H1 (cell line): Measurements from ENCODE around the gene PROSER3. TPM values are rescaled to one million over a fixed set of nuclear protein-coding genes. Genes with fewer than 3 reads are reported as not detected.

ENCODE experiments used
- FOSL1 ChIP-seq: IDR thresholded peaks from 2 replicates; pipeline ENCODE4 v1.6.1; 2011; ENCODE audit warnings: mild to moderate bottlenecking, low read depth, low read length, moderate library complexity; ENCODE audit not compliant: insufficient read depth
- polyA plus RNA-seq, 7 experiments: library from polyadenylated mRNA; depleted of rRNA in 3 of 7; stranded (reverse) in 5 of 7; unstranded in 2 of 7; fragments of >200 nt in 5 of 7; fragments of 200-250 nt in 2 of 7; gene quantifications; 1 replicate in 5 of 7; 2 replicates in 1 of 7; 4 replicates in 1 of 7; pipeline versions ENCODE4 v1.2.1 to v1.2.3, GENCODE V29; 2011 to 2013; ENCODE audit warnings: missing spikeins in 2 of 7, mixed read lengths in 2 of 7
- total RNA-seq: library from RNA; stranded (reverse); fragmentation: NEBNext Ultra II Directional; extraction: Animal tissue kit (Norgen Biotek cat#: 25700); gene quantifications from 2 replicates; pipeline ENCODE4 v1.2.1, GENCODE V29; 2021
- TF ChIP-seq, protein P1 (sequence below), 3 experiments: IDR thresholded peaks; 1 replicate in 2 of 3; 2 replicates in 1 of 3; pipeline versions ENCODE4 v1.5.1 to v1.6.1; 2011; ENCODE audit warnings: low read length in 3 of 3, mild to moderate bottlenecking in 3 of 3, inconsistent platforms in 2 of 3, low read depth in 1 of 3, moderate library complexity in 1 of 3; ENCODE audit not compliant: insufficient read depth in 1 of 3; ENCODE audit errors: control extremely low read depth in 1 of 3

The PROSER3 gene
- total and polyA plus RNA-seq, 2 of the 8 experiments (the other 6 are each of a cell fraction or from before 2014, with no cell fraction given): 17.8 to 28.9 TPM

- TF ChIP-seq, protein P1, sequence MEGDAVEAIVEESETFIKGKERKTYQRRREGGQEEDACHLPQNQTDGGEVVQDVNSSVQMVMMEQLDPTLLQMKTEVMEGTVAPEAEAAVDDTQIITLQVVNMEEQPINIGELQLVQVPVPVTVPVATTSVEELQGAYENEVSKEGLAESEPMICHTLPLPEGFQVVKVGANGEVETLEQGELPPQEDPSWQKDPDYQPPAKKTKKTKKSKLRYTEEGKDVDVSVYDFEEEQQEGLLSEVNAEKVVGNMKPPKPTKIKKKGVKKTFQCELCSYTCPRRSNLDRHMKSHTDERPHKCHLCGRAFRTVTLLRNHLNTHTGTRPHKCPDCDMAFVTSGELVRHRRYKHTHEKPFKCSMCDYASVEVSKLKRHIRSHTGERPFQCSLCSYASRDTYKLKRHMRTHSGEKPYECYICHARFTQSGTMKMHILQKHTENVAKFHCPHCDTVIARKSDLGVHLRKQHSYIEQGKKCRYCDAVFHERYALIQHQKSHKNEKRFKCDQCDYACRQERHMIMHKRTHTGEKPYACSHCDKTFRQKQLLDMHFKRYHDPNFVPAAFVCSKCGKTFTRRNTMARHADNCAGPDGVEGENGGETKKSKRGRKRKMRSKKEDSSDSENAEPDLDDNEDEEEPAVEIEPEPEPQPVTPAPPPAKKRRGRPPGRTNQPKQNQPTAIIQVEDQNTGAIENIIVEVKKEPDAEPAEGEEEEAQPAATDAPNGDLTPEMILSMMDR (IDR thresholded peaks at IDR 0.05; ENCODE audit: control extremely low read depth in 1 of 3, insufficient read depth in 1 of 3, low read depth in 1 of 3, low read length in 3 of 3): no peak
- TF ChIP-seq FOSL1: no peak
Measured at GRCh38 chr19:35734273-35734672, 23.7 kb upstream of the PROSER3 start (continued).
